Keratinocyte (primary cell): ENCODE measurements around the gene PPP1R16B. TPM values are rescaled to one million over a fixed set of nuclear protein-coding genes. Genes with fewer than 3 reads are reported as not detected.

Source experiments
- DNase-seq: peaks from one replicate; pipeline ENCODE4 v3.0.0-alpha.2; 2011; ENCODE audit warnings: low read depth, missing footprints, low spot score
- FAIRE-seq: peaks from 2 replicates; lab custom pipeline; 2011; peaks lifted over from hg19 to GRCh38; lab: Jason Lieb, UNC
- H2AFZ ChIP-seq: 2 replicates; pipeline ENCODE4 v1.6.0; 2012; ENCODE audit warnings: low read length, control low read depth, inconsistent platforms; ENCODE audit not compliant: control insufficient read depth
- H3K27ac ChIP-seq: 2 replicates; pipeline ENCODE4 v1.5.1; 2011; ENCODE audit warnings: low read length; ENCODE audit not compliant: control insufficient read depth, insufficient read depth
- H3K27me3 ChIP-seq: 3 replicates; pipeline ENCODE4 v1.6.0; 2011; ENCODE audit warnings: low read length; ENCODE audit not compliant: control insufficient read depth, insufficient read depth; ENCODE audit errors: extremely low read depth
- H3K36me3 ChIP-seq, 2 experiments: 2 replicates in 1 of 2; 3 replicates in 1 of 2; pipeline ENCODE4 v1.5.1; 2011; ENCODE audit warnings: low read length in 2 of 2, mild to moderate bottlenecking in 1 of 2; ENCODE audit not compliant: control insufficient read depth in 2 of 2, insufficient read depth in 2 of 2; ENCODE audit errors: extremely low read depth in 1 of 2
- H3K4me1 ChIP-seq: 3 replicates; pipeline ENCODE4 v1.5.1; 2011; ENCODE audit warnings: low read length; ENCODE audit not compliant: control insufficient read depth, insufficient read depth; ENCODE audit errors: extremely low read depth
- H3K4me2 ChIP-seq: 3 replicates; pipeline ENCODE4 v1.6.0; 2011; ENCODE audit warnings: low read depth, low read length; ENCODE audit not compliant: control insufficient read depth, insufficient read depth; ENCODE audit errors: extremely low read depth
- H3K4me3 ChIP-seq, 3 experiments: fragments of 200-600 bp in 1 of 3; sonication (generic) in 1 of 3; 2 replicates in 2 of 3; 3 replicates in 1 of 3; pipeline ENCODE4 v1.5.1; 2011 to 2016; ENCODE audit warnings: low read length in 3 of 3, mild to moderate bottlenecking in 3 of 3, control low read depth in 2 of 3, inconsistent platforms in 1 of 3, low read depth in 1 of 3, mixed read lengths in 1 of 3, mixed run types in 1 of 3, moderate library complexity in 1 of 3; ENCODE audit not compliant: control insufficient read depth in 2 of 3, insufficient read depth in 2 of 3; ENCODE audit errors: extremely low read depth in 1 of 3
- H3K79me2 ChIP-seq: 2 replicates; pipeline ENCODE4 v1.6.0; 2012; ENCODE audit warnings: low read length; ENCODE audit not compliant: control insufficient read depth, insufficient read depth
- H3K9ac ChIP-seq: 3 replicates; pipeline ENCODE4 v1.6.0; 2011; ENCODE audit warnings: low read length; ENCODE audit not compliant: control insufficient read depth, insufficient read depth; ENCODE audit errors: extremely low read depth
- H3K9me1 ChIP-seq: 3 replicates; pipeline ENCODE4 v1.6.0; 2011; ENCODE audit warnings: low read length; ENCODE audit not compliant: control insufficient read depth, insufficient read depth; ENCODE audit errors: extremely low read depth
- H3K9me3 ChIP-seq: 2 replicates; pipeline ENCODE4 v1.5.1; 2012; ENCODE audit warnings: low read depth, low read length; ENCODE audit not compliant: control insufficient read depth
- H4K20me1 ChIP-seq: 3 replicates; pipeline ENCODE4 v1.6.0; 2011; ENCODE audit warnings: low read length; ENCODE audit not compliant: control insufficient read depth, insufficient read depth; ENCODE audit errors: extremely low read depth
- EZH2 ChIP-seq: IDR thresholded peaks from one replicate; pipeline ENCODE4 v1.6.1; 2012; ENCODE audit warnings: inconsistent platforms, mild to moderate bottlenecking, low read length, moderate library complexity
- dilution Hi-C: fragments of 300-500 bp; cut with MboI; formaldehyde crosslinking; loops from one replicate; pipeline ENCODE4 v1.7.0; 2020; ENCODE audit warnings: low sequenced_read_pairs; ENCODE audit not compliant: extremely low pct_ligation_motif_present
- polyA plus RNA-seq, 5 experiments: library from polyadenylated mRNA; depleted of rRNA in 3 of 5; stranded (reverse) in 3 of 5; stranded (forward) in 1 of 5; unstranded in 1 of 5; fragments of >200 nt; gene quantifications; 1 replicate in 1 of 5; 2 replicates in 3 of 5; 3 replicates in 1 of 5; pipeline versions ENCODE4 v1.2.1 to v1.2.3, GENCODE V29; 2011 to 2012; ENCODE audit warnings: missing spikeins in 2 of 5, low read depth in 1 of 5, low replicate concordance in 1 of 5
- TF ChIP-seq, protein P1 (sequence below), 3 experiments: IDR thresholded peaks in 1 of 3; conservative IDR thresholded peaks in 1 of 3; optimal IDR thresholded peaks in 1 of 3; 2 replicates in 2 of 3; 3 replicates in 1 of 3; pipeline versions ENCODE3 to v1.5.1; 2011; ENCODE audit warnings: low read length in 3 of 3, mild to moderate bottlenecking in 3 of 3, moderate library complexity in 2 of 3, control low read depth in 1 of 3, inconsistent platforms in 1 of 3; ENCODE audit not compliant: insufficient read depth in 2 of 3; ENCODE audit errors: extremely low read depth in 1 of 3

The PPP1R16B gene
- polyA plus RNA-seq, 1 donor (not counting 4 experiments of a cell fraction or from before 2014, with no cell fraction given) = not detected

DNA sequence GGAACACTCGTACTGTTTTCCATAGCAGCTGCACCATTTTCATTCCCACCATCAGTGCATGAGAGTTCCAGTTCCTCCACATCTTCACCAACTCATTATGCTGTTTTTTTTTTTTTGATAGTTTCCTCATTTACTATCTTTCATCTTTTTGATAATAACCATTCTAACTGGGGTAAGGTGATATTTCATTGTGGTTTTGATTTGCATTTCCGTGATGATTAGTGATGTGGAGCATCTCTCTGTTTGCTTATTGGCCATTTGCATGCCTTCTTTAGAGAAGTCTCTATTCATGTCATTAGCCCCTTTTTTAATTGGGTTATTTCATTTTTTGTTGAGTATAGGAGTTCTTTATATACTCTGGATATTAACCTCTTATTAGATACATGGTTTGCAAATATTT is 31.3 kb upstream of the PPP1R16B start:
- no peak overlapping the region for H3K4me3 ChIP-seq
- no peaks in the 10 kb centered on the region for H3K9me3 ChIP-seq
- no peak overlapping the region for H2AFZ ChIP-seq
- no peaks in the 10 kb centered on the region for H3K79me2 ChIP-seq
- DNase-seq = no peak
- H3K4me1 ChIP-seq = no peaks in the 10 kb centered on the region
- peaks cover 12 to 19% of the 10 kb centered on the region in 2 experiments for H3K36me3 ChIP-seq
- FAIRE-seq = no peak
- H3K27me3 ChIP-seq = no peaks in the 10 kb centered on the region
- TF ChIP-seq, protein P1, sequence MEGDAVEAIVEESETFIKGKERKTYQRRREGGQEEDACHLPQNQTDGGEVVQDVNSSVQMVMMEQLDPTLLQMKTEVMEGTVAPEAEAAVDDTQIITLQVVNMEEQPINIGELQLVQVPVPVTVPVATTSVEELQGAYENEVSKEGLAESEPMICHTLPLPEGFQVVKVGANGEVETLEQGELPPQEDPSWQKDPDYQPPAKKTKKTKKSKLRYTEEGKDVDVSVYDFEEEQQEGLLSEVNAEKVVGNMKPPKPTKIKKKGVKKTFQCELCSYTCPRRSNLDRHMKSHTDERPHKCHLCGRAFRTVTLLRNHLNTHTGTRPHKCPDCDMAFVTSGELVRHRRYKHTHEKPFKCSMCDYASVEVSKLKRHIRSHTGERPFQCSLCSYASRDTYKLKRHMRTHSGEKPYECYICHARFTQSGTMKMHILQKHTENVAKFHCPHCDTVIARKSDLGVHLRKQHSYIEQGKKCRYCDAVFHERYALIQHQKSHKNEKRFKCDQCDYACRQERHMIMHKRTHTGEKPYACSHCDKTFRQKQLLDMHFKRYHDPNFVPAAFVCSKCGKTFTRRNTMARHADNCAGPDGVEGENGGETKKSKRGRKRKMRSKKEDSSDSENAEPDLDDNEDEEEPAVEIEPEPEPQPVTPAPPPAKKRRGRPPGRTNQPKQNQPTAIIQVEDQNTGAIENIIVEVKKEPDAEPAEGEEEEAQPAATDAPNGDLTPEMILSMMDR (optimal IDR thresholded peaks at IDR 0.05 in 1 of 3, IDR thresholded peaks at IDR 0.05 in 1 of 3, conservative IDR thresholded peaks at IDR 0.05 in 1 of 3; ENCODE audit: extremely low read depth in 1 of 3, insufficient read depth in 2 of 3, low read length in 3 of 3) = no peak
- no peak for TF ChIP-seq EZH2
- dilution Hi-C loops = no loop called here
- H3K9ac ChIP-seq = no peak overlapping the region
- no peaks in the 10 kb centered on the region for H3K9me1 ChIP-seq
- H4K20me1 ChIP-seq = no peaks in the 10 kb centered on the region
- H3K4me2 ChIP-seq = no peak overlapping the region
- no peak overlapping the region for H3K27ac ChIP-seq

DNA sequence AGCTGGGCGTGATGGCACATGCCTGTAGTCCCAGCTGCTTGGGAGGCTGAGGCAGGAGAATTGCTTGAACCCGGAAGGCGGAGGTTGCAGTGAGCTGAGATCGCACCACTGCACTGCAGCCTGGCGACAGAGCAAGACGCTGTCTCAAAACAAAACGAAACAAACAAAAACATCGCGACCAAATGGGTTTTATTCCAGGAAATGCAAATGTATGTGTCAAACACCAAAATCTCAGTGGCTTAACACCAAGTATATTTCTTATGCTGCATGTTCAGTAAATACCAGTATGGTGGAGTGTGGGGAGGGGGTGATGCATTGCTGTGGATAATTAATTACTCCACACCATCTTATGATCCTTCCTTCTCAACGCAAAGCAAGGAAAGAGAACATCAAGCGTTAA is 29.1 kb upstream of the PPP1R16B start:
- Histone ChIP-seq H3K9ac (no peak overlapping the region), H3K9me3 (no peaks in the 10 kb centered on the region), H3K27me3 (no peaks in the 10 kb centered on the region), H3K4me1 (peaks cover 8% of the 10 kb centered on the region), H3K9me1 (no peaks in the 10 kb centered on the region), H4K20me1 (no peaks in the 10 kb centered on the region), H3K36me3 (peaks cover 5 to 12% of the 10 kb centered on the region in 2 experiments), H3K79me2 (no peaks in the 10 kb centered on the region), H3K27ac (no peak overlapping the region), H3K4me3 (no peak overlapping the region), H2AFZ (no peak overlapping the region), H3K4me2 (no peak overlapping the region)
- dilution Hi-C loops = no loop called here
- DNase-seq (no peak), FAIRE-seq (no peak)
- TF ChIP-seq, protein P1 (optimal IDR thresholded peaks at IDR 0.05 in 1 of 3, IDR thresholded peaks at IDR 0.05 in 1 of 3, conservative IDR thresholded peaks at IDR 0.05 in 1 of 3; ENCODE audit: extremely low read depth in 1 of 3, insufficient read depth in 2 of 3, low read length in 3 of 3) = no peak
- TF ChIP-seq EZH2 = no peak
